Smooth muscle cell (in vitro differentiated cells): ENCODE data around the gene ACER3. TPM values are rescaled to one million over a fixed set of nuclear protein-coding genes. Genes with fewer than 3 reads are reported as not detected.
A peak's percentile ranks its signal among the peaks of the same experiment; 100 is the strongest.

Experiments used
- DNase-seq: peaks from one replicate; lab custom pipeline; 2025; ENCODE audit not compliant: unreplicated experiment; lab: John Stamatoyannopoulos, UW
- H2AFZ ChIP-seq: fragments of 200-600 bp; sonication (generic); 2 replicates; pipeline ENCODE4 v1.6.0; 2016; ENCODE audit warnings: antibody characterized with exemption, low read depth, mild to moderate bottlenecking
- H3F3A ChIP-seq: fragments of 200-600 bp; sonication (generic); 2 replicates; pipeline ENCODE4 v1.6.0; 2017; ENCODE audit warnings: antibody characterized with exemption, low read depth
- H3K27ac ChIP-seq: fragments of 200-600 bp; sonication (generic); 2 replicates; pipeline ENCODE4 v1.5.1; 2016; ENCODE audit warnings: low read depth, mild to moderate bottlenecking
- H3K27me3 ChIP-seq: fragments of 200-600 bp; sonication (generic); 2 replicates; pipeline ENCODE4 v1.6.1; 2016; ENCODE audit warnings: low read depth, mild to moderate bottlenecking
- H3K36me3 ChIP-seq: fragments of 200-600 bp; sonication (generic); 2 replicates; pipeline ENCODE4 v1.5.1; 2016; ENCODE audit warnings: low read depth
- H3K4me1 ChIP-seq: fragments of 200-600 bp; sonication (generic); 2 replicates; pipeline ENCODE4 v1.5.1; 2016; ENCODE audit warnings: low read depth
- H3K4me2 ChIP-seq: fragments of 200-600 bp; sonication (generic); 2 replicates; pipeline ENCODE4 v1.6.0; 2016; ENCODE audit warnings: mild to moderate bottlenecking
- H3K4me3 ChIP-seq: fragments of 200-600 bp; sonication (generic); 2 replicates; pipeline ENCODE4 v1.5.1; 2016; ENCODE audit warnings: mild to moderate bottlenecking
- H3K79me2 ChIP-seq: fragments of 200-600 bp; sonication (generic); 2 replicates; pipeline ENCODE4 v1.6.0; 2016; ENCODE audit warnings: low read depth, mild to moderate bottlenecking
- H3K9ac ChIP-seq: fragments of 200-600 bp; sonication (generic); 2 replicates; pipeline ENCODE4 v1.6.0; 2016; ENCODE audit warnings: low read depth
- H3K9me3 ChIP-seq: fragments of 200-600 bp; sonication (generic); replicated peaks from 2 replicates; pipeline ENCODE4 v1.5.1; 2016; ENCODE audit warnings: low read depth
- H4K20me1 ChIP-seq: fragments of 200-600 bp; sonication (generic); 2 replicates; pipeline ENCODE4 v1.6.0; 2016; ENCODE audit warnings: low read depth
- CTCF ChIP-seq: fragments of 200-600 bp; sonication (generic); IDR thresholded peaks from 2 replicates; pipeline ENCODE4 v1.5.1; 2017; ENCODE audit warnings: borderline replicate concordance, mild to moderate bottlenecking, antibody characterized with exemption; ENCODE audit not compliant: insufficient read depth, poor library complexity, severe bottlenecking
- WGBS: methylation state at CpG from one replicate; pipeline ENCODE4 v1.1.7; 2016; ENCODE audit warnings: low lambda C conversion rate; 5-methylcytosine and 5-hydroxymethylcytosine counted together
- polyA plus RNA-seq: library from polyadenylated mRNA; unstranded; fragments of >200 nt; fragmentation: Nextera tagmentation; extraction: Ambion mirVana; gene quantifications from 2 replicates; pipeline ENCODE4 v1.2.1, GENCODE V29; 2016
- total RNA-seq: library from RNA; depleted of rRNA; stranded (reverse); fragments of >200 nt; gene quantifications from 2 replicates; pipeline ENCODE4 v1.2.3, GENCODE V29; 2014

The ACER3 gene
- total and polyA plus RNA-seq, 2 experiments from 2014 or later: 14.0 to 16.8 TPM

- H4K20me1 ChIP-seq: peaks cover 3% of the 10 kb centered on the region
- H3K27ac ChIP-seq: peak overlapping the region; percentile 90
- H3K9me3 ChIP-seq: peaks cover 3% of the 10 kb centered on the region
- no peak overlapping the region for H2AFZ ChIP-seq
- no peaks in the 10 kb centered on the region for H3F3A ChIP-seq
- WGBS: 20% methylated on average over 11 of the region's 11 CpGs
- H3K9ac ChIP-seq: peak overlapping the region; percentile 55
- TF ChIP-seq CTCF: peak; percentile 36
- H3K4me1 ChIP-seq: no peaks in the 10 kb centered on the region
- no peaks in the 10 kb centered on the region for H3K27me3 ChIP-seq
- H3K36me3 ChIP-seq: no peaks in the 10 kb centered on the region
- H3K4me3 ChIP-seq: no peak overlapping the region
- DNase-seq: peak; percentile 66
- peak overlapping the region; percentile 67 for H3K4me2 ChIP-seq
- peaks cover 10% of the 10 kb centered on the region for H3K79me2 ChIP-seq
Observed at GRCh38 chr11:77073328-77074001, 212.7 kb downstream of the ACER3 start.

GRCh38 chr11:77074205-77074604, 213.5 kb downstream of the ACER3 start:
- no peak overlapping the region for H2AFZ ChIP-seq

GRCh38 chr11:77074626-77075221, 214.0 kb downstream of the ACER3 start:
- Histone ChIP-seq H3K9ac (no peak overlapping the region), H2AFZ (no peak overlapping the region), H3K9me3 (peaks cover 3% of the 10 kb centered on the region)

More at GRCh38 chr11:77074205-77074604, 213.5 kb downstream of the ACER3 start:
- Histone ChIP-seq H3K4me1 (no peaks in the 10 kb centered on the region), H3K4me3 (no peak overlapping the region), H3K27me3 (no peaks in the 10 kb centered on the region), H4K20me1 (peaks cover 3% of the 10 kb centered on the region), H3K4me2 (peak overlapping the region; percentile 16), H3K9me3 (peaks cover 3% of the 10 kb centered on the region), H3F3A (no peaks in the 10 kb centered on the region), H3K36me3 (no peaks in the 10 kb centered on the region), H3K27ac (peak overlapping the region; percentile 90), H3K9ac (no peak overlapping the region), H3K79me2 (peaks cover 16% of the 10 kb centered on the region)
- DNase-seq: no peak
- WGBS: 97% methylated on average over 5 of the region's 5 CpGs
- TF ChIP-seq CTCF: no peak

More at GRCh38 chr11:77074626-77075221, 214.0 kb downstream of the ACER3 start:
- WGBS: 80% methylated on average over 15 of the region's 15 CpGs
- no peaks in the 10 kb centered on the region for H4K20me1 ChIP-seq
- no peaks in the 10 kb centered on the region for H3K36me3 ChIP-seq
- H3K79me2 ChIP-seq: peaks cover 16% of the 10 kb centered on the region
- H3K4me2 ChIP-seq: no peak overlapping the region
- DNase-seq: no peak
- TF ChIP-seq CTCF: no peak
- H3K4me3 ChIP-seq: no peak overlapping the region
- H3K4me1 ChIP-seq: no peaks in the 10 kb centered on the region
- peak overlapping the region; percentile 90 for H3K27ac ChIP-seq
- H3K27me3 ChIP-seq: no peaks in the 10 kb centered on the region
- H3F3A ChIP-seq: no peaks in the 10 kb centered on the region
